22Rv1 (cell line): ENCODE measurements around the gene FUOM.

Source experiments
- CTCF ChIP-seq: fragments of 450-650 bp; IDR thresholded peaks from 2 replicates; pipeline ENCODE4 v1.5.1; 2017; ENCODE audit warnings: mild to moderate bottlenecking
- ZFX ChIP-seq: fragments of 450-650 bp; IDR thresholded peaks from 2 replicates; pipeline ENCODE4 v1.6.1; 2017; ENCODE audit warnings: antibody characterized with exemption, borderline replicate concordance

- TF ChIP-seq CTCF (no peak), ZFX (no peak)
These were observed 8.7 kb downstream of the FUOM start for GRCh38 chr10:133349160-133349568.
